Measurements from ENCODE around the gene DESI2.

DNA sequence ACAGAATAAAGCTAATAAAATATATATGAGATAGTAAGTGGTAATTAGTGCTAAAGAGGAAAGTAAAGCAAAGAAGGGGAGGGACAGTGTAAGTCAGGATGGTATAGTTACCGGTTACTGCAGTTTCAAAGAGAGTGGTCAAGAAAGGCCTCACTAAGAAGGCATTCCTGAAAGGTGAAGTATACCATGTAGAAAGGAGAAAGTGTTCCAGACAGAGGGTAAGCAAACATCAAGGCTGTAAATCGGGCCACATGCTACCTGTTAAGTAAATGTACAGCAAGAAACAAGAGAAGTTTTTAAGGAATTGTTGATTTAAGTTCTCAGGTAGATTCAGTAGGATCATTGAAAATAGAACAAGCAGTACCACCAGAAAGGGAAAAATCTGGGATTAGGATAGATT, 9.7 kb downstream of the DESI2 start:
- TF ChIP-seq, protein P1, sequence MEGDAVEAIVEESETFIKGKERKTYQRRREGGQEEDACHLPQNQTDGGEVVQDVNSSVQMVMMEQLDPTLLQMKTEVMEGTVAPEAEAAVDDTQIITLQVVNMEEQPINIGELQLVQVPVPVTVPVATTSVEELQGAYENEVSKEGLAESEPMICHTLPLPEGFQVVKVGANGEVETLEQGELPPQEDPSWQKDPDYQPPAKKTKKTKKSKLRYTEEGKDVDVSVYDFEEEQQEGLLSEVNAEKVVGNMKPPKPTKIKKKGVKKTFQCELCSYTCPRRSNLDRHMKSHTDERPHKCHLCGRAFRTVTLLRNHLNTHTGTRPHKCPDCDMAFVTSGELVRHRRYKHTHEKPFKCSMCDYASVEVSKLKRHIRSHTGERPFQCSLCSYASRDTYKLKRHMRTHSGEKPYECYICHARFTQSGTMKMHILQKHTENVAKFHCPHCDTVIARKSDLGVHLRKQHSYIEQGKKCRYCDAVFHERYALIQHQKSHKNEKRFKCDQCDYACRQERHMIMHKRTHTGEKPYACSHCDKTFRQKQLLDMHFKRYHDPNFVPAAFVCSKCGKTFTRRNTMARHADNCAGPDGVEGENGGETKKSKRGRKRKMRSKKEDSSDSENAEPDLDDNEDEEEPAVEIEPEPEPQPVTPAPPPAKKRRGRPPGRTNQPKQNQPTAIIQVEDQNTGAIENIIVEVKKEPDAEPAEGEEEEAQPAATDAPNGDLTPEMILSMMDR (IDR thresholded peaks at IDR 0.05): no peak
- TF ChIP-seq POLR2A (IDR thresholded peaks at IDR 0.05): no peak
